C4-2B (cell line): ENCODE measurements around the gene HIF3A.

Source experiments
- H3K27ac ChIP-seq: fragments of 450-650 bp; 2 replicates; pipeline ENCODE4 v1.5.1; 2017
- TF ChIP-seq, protein P1 (sequence below): fragments of 450-650 bp; conservative IDR thresholded peaks from 2 replicates; pipeline ENCODE4 v1.5.1; 2017; ENCODE audit warnings: mild to moderate bottlenecking

The HIF3A gene

GRCh38 chr19:46392837-46393236 lies 96.0 kb downstream of the HIF3A start:
- H3K27ac ChIP-seq: no peak overlapping the region
- TF ChIP-seq, protein P1, sequence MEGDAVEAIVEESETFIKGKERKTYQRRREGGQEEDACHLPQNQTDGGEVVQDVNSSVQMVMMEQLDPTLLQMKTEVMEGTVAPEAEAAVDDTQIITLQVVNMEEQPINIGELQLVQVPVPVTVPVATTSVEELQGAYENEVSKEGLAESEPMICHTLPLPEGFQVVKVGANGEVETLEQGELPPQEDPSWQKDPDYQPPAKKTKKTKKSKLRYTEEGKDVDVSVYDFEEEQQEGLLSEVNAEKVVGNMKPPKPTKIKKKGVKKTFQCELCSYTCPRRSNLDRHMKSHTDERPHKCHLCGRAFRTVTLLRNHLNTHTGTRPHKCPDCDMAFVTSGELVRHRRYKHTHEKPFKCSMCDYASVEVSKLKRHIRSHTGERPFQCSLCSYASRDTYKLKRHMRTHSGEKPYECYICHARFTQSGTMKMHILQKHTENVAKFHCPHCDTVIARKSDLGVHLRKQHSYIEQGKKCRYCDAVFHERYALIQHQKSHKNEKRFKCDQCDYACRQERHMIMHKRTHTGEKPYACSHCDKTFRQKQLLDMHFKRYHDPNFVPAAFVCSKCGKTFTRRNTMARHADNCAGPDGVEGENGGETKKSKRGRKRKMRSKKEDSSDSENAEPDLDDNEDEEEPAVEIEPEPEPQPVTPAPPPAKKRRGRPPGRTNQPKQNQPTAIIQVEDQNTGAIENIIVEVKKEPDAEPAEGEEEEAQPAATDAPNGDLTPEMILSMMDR: no peak
